ENCODE results near the gene GSS. TPM values are rescaled to one million over a fixed set of nuclear protein-coding genes. Genes with fewer than 3 reads are reported as not detected.

Gene GSS
- total RNA-seq, 1 experiment from 2014 or later: 131 TPM

GRCh38 chr20:34970846-34971560 is 15.4 kb upstream of the GSS start:
- CTCF ChIA-PET: no interaction called here
- no peaks in the 10 kb centered on the region for H3K9me2 ChIP-seq (ENCODE audit: insufficient read depth)
- no peaks in the 10 kb centered on the region for H3K9me3 ChIP-seq (ENCODE audit: insufficient read depth, low read depth)
- no peak overlapping the region for H2AFZ ChIP-seq
- BruUV-seq (replicated peaks): no TSS peak
- no peak overlapping the region for H3K4me3 ChIP-seq
- no peaks in the 10 kb centered on the region for H3K27me3 ChIP-seq (ENCODE audit: insufficient read depth, low read depth)
- H4K20me1 ChIP-seq (ENCODE audit: insufficient read depth): no peaks in the 10 kb centered on the region
- no peaks in the 10 kb centered on the region for H3K4me1 ChIP-seq (replicated peaks; ENCODE audit: insufficient read depth)
- TF ChIP-seq EZH2 (IDR thresholded peaks at IDR 0.05; ENCODE audit: low read depth) (no peak), CTCF (conservative IDR thresholded peaks at IDR 0.05) (no peak)
- POLR2A ChIA-PET (ENCODE audit: unreplicated experiment): no interaction called here
- H3K36me3 ChIP-seq (ENCODE audit: low read depth): no peaks in the 10 kb centered on the region
- no peaks in the 10 kb centered on the region; the same call in 1 of the 2 replicates for H3F3A ChIP-seq (ENCODE audit: insufficient read depth, low read depth)
- H3K79me2 ChIP-seq (ENCODE audit: low read depth): no peaks in the 10 kb centered on the region
- H3K4me2 ChIP-seq: no peak overlapping the region
- no peak for DNase-seq
- intact Hi-C loops (cut with micrococcal nuclease; ENCODE audit: unreplicated experiment): no loop called here
- H3K27ac ChIP-seq: no peak overlapping the region

GRCh38 chr20:34970193-34970840 is 14.7 kb upstream of the GSS start:
- ChIA-PET POLR2A (ENCODE audit: unreplicated experiment) (no interaction called here), CTCF (no interaction called here)
- no peaks in the 10 kb centered on the region for H3K36me3 ChIP-seq (ENCODE audit: low read depth)
- no peak for TF ChIP-seq EZH2 (IDR thresholded peaks at IDR 0.05; ENCODE audit: low read depth)
- no peak overlapping the region for H3K27ac ChIP-seq
- no peak overlapping the region for H3K4me3 ChIP-seq
- no peak for DNase-seq
- intact Hi-C loops (cut with micrococcal nuclease; ENCODE audit: unreplicated experiment): no loop called here
- no peaks in the 10 kb centered on the region for H3K79me2 ChIP-seq (ENCODE audit: low read depth)
- no peaks in the 10 kb centered on the region for H3K4me1 ChIP-seq (replicated peaks; ENCODE audit: insufficient read depth)
- H3K4me2 ChIP-seq: no peak overlapping the region
- H3F3A ChIP-seq (ENCODE audit: insufficient read depth, low read depth): no peaks in the 10 kb centered on the region
- H2AFZ ChIP-seq: no peak overlapping the region
- H3K27me3 ChIP-seq (ENCODE audit: insufficient read depth, low read depth): no peaks in the 10 kb centered on the region
- H3K9me2 ChIP-seq (ENCODE audit: insufficient read depth): no peaks in the 10 kb centered on the region
- BruUV-seq (replicated peaks): no TSS peak
- H4K20me1 ChIP-seq (ENCODE audit: insufficient read depth): no peaks in the 10 kb centered on the region
- no peaks in the 10 kb centered on the region for H3K9me3 ChIP-seq (ENCODE audit: insufficient read depth, low read depth)

- H3K36me3 ChIP-seq (ENCODE audit: low read depth): no peaks in the 10 kb centered on the region
- intact Hi-C loops (cut with micrococcal nuclease; ENCODE audit: unreplicated experiment): no loop called here
- no peaks in the 10 kb centered on the region for H3F3A ChIP-seq (ENCODE audit: insufficient read depth, low read depth)
- no peaks in the 10 kb centered on the region for H3K9me2 ChIP-seq (ENCODE audit: insufficient read depth)
- no TSS peak for BruUV-seq (replicated peaks)
- no peak overlapping the region for H2AFZ ChIP-seq
- TF ChIP-seq CTCF (conservative IDR thresholded peaks at IDR 0.05) (no peak), EZH2 (IDR thresholded peaks at IDR 0.05; ENCODE audit: low read depth) (no peak)
- no peak overlapping the region for H3K27ac ChIP-seq
- no peaks in the 10 kb centered on the region for H3K27me3 ChIP-seq (ENCODE audit: insufficient read depth, low read depth)
- no peak overlapping the region for H3K4me3 ChIP-seq
- POLR2A ChIA-PET (ENCODE audit: unreplicated experiment): no interaction called here
- H3K79me2 ChIP-seq (ENCODE audit: low read depth): no peaks in the 10 kb centered on the region
- no peaks in the 10 kb centered on the region for H4K20me1 ChIP-seq (ENCODE audit: insufficient read depth)
- H3K4me2 ChIP-seq: no peak overlapping the region
- H3K4me1 ChIP-seq (replicated peaks; ENCODE audit: insufficient read depth): no peaks in the 10 kb centered on the region
- CTCF ChIA-PET: no interaction called here
- DNase-seq: no peak
- no peaks in the 10 kb centered on the region for H3K9me3 ChIP-seq (ENCODE audit: insufficient read depth, low read depth)
Measured at GRCh38 chr20:34968042-34968775, 12.6 kb upstream of the GSS start.
